Embryonic facial prominence (tissue), 1 donor: ENCODE results near the gene PHPT1.
A peak's percentile ranks its signal among the peaks of the same experiment; 100 is the strongest.

Source experiments
- DNase-seq: peaks from one replicate; pipeline ENCODE4 v3.0.0-alpha.2; 2016; ENCODE audit errors: extremely low spot score

PHPT1 gene

DNA sequence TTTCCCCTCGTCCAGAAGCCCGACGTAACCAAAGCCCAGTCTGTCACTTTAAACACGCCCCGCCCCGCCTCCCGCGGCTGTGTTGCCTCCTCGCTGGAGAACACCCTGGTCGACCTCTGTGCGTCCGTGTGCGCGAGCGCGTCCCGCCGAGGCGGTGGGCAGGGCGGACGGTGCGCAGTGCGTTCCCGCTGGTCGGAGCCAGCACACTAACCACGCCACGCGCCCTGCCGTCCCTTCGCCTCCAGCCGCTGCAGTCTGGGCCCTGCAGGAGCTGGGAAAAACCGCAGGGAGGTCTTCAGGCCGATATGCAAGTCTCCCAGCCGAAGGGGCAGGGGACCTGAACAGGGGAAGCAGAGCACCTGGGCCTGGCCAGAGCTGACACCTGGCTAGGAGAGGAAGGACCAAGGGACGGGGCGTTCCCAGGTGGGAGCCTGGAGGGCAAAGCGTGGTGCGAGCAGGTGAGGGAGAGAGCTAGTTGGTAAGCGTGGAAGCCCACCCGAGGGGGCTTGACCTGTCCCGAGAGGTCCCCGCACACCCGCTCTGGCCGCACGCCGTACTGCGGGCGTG, 1.3 kb upstream of the PHPT1 start:
- DNase-seq: no peak

DNA sequence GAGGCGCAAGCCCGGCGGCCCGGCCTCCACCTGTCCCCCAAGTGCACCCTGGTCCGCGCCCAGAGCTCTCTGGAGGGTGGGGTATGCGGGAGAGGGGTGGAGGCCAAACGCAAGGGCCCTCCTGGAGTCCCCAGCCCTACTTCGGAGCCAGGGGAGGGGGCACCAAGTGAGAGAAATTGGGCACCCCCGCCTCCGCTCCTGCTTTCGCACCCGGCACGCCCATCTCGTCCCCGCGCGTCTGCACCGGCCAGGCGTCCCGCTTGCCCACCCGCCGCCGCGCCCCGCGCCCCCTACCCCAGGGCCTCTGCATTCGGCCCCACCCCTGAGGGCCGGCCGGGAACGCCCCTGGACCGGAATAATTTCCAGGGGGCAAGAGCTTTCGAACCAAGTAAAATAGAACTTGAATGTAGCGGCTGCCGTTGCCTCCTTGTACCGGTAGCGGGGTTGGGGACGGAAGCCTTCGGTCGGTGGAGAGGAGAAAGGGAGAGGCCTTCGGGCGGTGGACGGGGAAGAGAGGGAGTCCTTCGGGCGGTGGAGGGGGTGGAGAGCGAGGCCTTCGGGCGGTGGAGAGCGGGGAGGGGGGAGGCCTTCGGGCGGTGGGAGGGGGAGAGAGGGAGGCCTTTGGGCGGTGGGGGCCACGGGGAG, 694 bp upstream of the PHPT1 start:
- peak; percentile 52 for DNase-seq

DNA sequence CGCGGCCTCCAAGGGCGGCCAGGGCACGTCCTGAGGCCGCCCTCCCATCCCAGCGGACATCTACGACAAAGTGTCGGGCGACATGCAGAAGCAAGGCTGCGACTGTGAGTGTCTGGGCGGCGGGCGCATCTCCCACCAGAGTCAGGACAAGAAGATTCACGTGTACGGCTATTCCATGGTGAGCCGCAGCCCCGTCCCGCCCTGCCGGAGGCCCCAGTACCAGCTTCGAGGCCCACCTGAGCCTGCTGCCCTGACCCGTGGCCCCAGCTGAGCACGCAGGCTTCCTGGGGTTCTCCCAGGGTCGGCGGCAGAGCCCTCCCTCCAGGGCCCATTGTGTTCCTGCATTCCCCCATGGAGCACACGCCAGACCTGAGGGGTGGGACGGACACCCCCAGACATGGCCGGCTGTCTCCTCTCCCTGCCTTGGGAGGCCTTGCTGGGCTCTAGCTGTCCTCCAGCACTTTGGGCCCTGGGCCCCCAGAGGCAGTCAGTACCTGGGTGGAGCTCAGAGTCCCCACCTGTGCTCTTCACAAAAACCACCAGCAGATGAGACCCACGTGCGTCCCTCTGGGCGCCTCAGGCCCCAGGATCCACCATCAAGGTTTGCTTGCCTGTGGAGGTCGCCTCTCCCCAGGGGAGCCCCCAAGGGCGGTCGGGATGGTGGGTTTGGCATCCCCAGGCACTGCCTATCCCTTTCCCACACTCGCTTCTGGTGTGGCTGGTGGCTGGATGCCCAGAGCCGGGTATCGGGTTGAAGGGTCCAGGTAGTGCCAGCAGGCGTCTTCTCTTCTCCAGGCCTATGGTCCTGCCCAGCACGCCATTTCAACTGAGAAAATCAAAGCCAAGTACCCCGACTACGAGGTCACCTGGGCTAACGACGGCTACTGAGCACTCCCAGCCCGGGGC, 1.0 kb downstream of the PHPT1 start:
- DNase-seq: no peak

DNA sequence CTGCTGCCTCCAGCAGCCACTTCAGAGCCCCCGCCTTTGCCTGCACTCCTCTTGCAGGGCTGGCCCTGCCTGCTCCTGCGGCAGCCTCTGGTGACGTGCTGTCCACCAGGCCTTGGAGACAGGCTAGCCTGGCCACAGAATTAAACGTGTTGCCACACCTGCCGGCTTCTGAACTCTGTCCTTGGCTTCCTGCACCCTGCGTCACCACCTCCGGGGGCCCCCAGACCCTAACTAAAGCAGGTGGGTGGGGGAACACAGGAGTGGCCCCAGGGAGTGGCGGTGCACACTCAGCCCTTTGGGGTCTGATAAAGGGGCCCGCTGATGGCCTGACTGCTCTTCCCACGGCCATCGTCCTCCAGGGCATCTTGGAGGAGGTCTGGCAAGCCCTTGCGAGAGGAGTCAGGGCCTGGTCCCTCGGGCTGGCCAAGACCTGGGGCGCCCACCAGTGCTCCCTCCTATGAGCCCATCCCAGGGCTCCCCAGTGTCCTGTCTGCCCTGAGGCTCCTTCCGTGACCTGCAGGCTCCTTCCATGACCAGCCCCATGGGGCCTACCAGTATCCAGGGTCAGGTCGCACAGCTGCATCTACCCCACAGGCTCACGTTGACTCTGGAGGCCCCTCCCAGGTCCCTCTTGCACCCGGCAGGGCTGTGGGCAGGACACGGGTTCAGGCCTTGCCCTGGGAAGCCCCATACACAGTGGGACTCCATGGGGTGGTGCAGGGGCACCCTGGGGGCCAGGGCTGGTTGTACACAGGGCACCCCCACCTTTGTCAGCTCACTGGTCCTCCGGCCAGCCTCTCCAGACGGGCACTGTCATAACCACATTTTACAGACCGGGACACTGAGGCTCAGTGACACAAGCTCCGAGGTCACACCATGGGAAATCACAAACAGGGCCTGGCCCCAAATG, 1.9 kb downstream of the PHPT1 start:
- no peak for DNase-seq

DNA sequence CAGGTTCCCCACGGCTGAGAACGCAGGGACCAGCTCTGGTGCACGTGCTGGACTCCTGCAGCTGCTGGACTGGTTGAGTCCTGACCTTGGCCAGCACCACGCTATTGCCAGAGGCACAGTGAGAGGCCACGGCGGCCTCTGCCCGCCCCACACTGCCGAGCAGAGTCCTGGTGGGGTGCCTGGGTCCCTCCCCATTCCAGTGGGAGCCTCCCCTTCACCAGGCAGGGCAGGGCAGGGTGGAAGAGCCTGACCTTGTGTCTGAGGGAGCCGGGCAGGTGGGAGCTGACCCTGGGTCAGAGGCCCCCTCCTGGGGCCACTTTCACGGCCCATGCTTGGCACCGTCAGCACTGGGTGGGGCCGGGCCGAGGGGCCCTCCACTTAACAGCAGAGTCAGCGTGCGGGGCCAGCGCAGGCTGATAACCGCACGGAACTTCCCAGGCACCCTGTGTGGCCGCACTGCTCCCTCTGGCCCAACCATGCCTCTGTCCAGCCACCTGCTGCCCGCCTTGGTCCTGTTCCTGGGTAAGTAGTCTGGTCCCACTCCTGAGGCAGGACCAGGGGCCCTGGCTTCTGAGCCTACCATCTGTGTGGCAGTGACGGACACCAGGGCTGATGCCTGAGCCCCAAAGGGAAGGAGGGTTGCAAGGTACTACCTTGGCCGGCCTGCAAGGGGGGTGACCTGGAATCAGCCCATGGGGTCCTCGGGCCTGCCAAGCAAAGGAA, 2.9 kb downstream of the PHPT1 start, which contains the start of gene MAMDC4:
Gene MAMDC4, plus strand, starts transcription at position 406 of the 723 bp plus-strand sequence. Its CDS starts 71 bp downstream, at position 477.
- DNase-seq: no peak

DNA sequence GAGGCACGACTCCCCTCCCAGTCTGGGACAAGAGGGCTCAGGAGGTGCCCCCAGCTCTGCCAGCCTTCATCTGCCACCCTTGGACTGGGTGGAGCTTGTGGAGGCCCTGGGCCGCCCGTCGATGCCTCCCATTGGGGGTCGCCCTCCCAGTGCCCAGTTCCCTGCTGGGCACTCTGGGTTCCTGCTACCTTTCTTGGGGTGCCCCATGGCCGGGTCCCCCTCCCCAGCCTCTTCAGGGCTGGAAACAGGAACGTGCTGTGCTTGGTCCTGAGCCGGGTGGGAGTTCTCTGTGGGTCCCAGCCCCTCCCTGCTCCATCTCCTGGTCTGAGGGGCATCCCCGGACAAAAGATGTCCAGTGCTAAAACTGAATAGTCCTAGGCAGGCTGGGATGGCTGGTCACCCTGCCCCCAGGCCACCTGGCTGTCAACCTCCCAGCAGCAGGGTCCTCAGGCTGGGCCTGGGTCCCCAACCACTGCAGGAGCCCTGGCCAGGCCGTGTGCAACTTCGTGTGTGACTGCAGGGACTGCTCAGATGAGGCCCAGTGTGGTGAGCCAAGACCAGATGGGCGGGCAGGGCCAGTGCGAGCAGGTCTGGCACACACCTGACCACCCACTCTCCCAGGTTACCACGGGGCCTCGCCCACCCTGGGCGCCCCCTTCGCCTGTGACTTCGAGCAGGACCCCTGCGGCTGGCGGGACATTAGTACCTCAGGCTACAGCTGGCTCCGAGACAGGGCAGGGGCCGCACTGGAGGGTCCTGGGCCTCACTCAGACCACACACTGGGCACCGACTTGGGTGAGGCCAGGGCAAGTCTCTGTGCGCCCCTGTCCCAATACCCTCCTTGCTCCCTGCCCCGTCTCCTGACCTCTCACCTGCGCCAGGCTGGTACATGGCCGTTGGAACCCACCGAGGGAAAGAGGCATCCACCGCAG, 3.7 kb downstream of the PHPT1 start:
- no peak for DNase-seq

DNA sequence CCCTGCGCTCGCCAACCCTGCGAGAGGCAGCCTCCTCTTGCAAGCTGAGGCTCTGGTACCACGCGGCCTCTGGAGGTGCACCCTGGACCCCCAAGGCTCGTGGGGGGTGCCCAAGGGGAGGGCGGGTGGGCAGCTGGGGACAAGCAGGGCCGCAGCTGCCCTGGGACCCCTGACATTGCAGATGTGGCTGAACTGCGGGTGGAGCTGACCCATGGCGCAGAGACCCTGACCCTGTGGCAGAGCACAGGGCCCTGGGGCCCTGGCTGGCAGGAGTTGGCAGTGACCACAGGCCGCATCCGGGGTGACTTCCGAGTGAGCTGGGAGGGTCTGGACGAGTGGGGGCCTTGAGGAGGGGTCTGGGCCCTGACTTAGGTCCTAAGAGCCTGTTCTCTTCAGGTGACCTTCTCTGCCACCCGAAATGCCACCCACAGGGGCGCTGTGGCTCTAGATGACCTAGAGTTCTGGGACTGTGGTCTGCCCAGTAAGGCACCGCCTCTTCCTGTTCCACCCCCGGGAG, 4.4 kb downstream of the PHPT1 start:
- no peak for DNase-seq

DNA sequence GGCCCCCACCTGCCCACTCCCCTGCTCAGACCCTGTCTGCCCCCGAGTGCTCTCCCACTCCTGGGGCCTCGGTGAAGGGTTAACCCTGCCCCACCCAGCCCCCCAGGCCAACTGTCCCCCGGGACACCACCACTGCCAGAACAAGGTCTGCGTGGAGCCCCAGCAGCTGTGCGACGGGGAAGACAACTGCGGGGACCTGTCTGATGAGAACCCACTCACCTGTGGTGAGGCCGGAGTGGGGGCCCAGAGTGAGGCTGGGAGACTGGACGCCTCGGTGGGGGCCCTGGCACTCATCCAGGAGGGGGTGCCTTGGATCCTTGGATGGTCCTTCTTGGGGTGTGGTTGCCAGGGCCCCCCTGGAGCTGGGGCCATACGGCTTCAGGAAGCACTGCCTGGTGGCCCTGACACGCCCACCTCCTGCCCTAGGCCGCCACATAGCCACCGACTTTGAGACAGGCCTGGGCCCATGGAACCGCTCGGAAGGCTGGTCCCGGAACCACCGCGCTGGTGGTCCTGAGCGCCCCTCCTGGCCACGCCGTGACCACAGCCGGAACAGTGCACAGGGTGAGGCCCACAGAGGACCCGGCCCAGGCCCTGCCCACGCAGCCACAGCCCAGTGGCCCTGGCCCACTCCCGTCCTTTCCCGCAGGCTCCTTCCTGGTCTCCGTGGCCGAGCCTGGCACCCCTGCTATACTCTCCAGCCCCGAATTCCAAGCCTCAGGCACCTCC, 5.1 kb downstream of the PHPT1 start:
- DNase-seq: no peak

DNA sequence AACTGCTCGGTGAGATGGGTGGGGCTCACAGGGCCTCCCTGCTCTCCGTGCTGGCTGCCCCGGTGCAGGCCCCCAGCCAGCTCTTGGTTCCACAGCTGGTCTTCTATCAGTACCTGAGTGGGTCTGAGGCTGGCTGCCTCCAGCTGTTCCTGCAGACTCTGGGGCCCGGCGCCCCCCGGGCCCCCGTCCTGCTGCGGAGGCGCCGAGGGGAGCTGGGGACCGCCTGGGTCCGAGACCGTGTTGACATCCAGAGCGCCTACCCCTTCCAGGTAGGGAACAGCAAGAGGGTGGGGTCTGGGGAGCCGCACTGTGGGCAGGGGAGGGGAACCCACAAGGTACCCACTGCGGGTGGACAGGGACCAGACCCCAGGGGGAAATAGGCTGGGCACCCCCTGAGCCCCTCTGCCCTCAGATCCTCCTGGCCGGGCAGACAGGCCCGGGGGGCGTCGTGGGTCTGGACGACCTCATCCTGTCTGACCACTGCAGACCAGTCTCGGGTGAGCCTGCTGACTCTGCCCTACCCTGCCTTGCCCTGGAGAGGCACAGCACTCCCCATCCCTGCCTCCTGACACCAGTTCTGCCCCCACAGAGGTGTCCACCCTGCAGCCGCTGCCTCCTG, 5.7 kb downstream of the PHPT1 start:
- no peak for DNase-seq

DNA sequence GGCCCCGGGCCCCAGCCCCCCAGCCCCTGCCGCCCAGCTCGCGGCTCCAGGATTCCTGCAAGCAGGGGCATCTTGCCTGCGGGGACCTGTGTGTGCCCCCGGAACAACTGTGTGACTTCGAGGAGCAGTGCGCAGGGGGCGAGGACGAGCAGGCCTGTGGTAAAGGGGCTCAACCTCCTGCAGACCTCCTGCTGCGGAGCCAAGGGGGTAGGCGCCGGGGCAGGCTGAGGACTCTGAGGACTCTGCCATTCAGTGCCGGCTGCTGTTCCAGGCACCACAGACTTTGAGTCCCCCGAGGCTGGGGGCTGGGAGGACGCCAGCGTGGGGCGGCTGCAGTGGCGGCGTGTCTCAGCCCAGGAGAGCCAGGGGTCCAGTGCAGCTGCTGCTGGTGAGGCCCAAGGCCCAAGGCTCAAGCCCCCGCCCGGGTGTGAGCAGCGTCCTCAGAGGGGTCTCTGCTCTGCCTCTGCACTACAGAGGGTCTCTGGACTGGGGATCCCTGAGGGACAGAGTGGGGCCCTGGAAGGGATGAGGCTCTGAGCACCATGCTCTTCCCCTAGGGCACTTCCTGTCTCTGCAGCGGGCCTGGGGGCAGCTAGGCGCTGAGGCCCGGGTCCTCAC, 6.4 kb downstream of the PHPT1 start:
- DNase-seq: no peak

DNA sequence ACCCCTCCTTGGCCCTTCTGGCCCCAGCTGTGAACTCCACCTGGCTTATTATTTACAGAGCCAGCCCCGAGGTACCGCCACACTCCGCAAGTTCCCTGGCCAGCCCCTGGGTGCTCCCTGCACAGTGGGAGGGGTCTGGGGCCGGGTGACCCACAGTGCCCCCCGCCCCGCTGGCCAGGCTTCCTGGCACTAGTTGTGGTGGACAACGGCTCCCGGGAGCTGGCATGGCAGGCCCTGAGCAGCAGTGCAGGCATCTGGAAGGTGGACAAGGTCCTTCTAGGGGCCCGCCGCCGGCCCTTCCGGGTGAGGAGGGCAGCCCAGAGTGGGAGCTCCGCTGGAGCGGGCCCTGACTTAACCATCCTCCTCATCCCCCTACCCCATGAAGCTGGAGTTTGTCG, 6.9 kb downstream of the PHPT1 start:
- DNase-seq: no peak

DNA sequence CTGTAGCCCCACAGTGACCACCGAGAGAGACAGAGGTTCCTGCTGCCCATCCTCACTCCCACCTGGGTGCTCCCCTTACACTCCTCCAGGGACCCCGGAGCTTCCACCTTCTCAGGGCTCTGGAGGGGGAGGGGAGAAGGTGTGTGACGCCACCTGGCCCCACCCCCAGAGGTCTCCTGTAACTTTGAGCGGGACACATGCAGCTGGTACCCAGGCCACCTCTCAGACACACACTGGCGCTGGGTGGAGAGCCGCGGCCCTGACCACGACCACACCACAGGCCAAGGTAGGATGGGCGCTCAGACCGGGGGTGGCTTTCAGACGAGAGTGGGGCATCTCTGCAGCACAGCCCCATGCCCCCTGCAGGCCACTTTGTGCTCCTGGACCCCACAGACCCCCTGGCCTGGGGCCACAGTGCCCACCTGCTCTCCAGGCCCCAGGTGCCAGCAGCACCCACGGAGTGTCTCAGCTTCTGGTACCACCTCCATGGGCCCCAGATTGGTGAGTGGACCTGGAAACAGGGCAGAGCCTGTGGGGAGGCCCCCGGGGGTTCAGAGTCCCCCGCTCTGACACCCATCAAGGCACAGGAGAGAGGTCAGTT, 7.4 kb downstream of the PHPT1 start:
- no peak for DNase-seq

DNA sequence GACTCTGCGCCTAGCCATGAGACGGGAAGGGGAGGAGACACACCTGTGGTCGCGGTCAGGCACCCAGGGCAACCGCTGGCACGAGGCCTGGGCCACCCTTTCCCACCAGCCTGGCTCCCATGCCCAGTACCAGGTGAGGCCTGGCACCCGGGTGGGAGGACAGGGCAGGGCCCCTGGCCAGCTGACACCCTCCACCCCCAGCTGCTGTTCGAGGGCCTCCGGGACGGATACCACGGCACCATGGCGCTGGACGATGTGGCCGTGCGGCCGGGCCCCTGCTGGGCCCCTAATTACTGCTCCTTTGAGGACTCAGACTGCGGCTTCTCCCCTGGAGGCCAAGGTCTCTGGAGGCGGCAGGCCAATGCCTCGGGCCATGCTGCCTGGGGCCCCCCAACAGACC, 8.0 kb downstream of the PHPT1 start:
- no peak for DNase-seq

DNA sequence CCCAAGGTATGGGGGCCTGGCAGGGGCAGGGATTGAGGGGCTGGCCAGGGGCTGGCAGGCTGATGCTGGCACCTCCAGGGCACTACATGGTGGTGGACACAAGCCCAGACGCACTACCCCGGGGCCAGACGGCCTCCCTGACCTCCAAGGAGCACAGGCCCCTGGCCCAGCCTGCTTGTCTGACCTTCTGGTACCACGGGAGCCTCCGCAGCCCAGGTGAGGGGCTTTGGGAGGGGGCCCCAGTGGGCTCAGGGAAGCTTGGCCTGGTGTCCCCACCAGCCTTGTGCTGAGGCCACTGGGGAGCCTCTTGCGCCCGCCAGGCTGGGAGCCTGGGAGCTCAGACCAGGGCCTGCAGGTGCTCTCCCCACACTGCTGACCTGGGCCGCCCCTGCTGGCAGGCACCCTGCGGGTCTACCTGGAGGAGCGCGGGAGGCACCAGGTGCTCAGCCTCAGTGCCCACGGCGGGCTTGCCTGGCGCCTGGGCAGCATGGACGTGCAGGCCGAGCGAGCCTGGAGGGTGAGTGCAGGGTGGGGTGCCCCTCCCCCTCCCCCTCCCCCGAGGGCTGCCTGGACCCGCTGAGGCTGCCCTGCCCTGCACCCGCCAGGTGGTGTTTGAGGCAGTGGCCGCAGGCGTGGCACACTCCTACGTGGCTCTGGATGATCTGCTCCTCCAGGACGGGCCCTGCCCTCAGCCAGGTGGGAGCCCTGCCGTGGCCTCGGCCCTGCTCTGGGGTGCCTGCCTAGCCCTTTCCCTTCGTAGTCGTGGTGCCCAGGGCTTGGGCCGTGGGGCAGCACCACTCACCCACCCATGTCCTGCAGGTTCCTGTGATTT, 8.6 kb downstream of the PHPT1 start:
- DNase-seq: no peak

DNA sequence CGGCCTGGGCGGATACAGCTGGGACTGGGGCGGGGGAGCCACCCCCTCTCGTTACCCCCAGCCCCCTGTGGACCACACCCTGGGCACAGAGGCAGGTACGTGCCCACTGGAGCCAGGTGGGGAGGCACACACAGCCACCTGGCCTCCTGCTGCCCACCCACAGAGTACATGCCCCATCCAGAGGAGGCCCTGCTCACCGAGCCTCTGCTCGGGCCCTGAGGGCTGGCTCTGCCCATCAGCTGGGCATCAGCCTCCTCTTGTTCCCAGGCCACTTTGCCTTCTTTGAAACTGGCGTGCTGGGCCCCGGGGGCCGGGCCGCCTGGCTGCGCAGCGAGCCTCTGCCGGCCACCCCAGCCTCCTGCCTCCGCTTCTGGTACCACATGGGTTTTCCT, 9.2 kb downstream of the PHPT1 start:
- DNase-seq: no peak

DNA sequence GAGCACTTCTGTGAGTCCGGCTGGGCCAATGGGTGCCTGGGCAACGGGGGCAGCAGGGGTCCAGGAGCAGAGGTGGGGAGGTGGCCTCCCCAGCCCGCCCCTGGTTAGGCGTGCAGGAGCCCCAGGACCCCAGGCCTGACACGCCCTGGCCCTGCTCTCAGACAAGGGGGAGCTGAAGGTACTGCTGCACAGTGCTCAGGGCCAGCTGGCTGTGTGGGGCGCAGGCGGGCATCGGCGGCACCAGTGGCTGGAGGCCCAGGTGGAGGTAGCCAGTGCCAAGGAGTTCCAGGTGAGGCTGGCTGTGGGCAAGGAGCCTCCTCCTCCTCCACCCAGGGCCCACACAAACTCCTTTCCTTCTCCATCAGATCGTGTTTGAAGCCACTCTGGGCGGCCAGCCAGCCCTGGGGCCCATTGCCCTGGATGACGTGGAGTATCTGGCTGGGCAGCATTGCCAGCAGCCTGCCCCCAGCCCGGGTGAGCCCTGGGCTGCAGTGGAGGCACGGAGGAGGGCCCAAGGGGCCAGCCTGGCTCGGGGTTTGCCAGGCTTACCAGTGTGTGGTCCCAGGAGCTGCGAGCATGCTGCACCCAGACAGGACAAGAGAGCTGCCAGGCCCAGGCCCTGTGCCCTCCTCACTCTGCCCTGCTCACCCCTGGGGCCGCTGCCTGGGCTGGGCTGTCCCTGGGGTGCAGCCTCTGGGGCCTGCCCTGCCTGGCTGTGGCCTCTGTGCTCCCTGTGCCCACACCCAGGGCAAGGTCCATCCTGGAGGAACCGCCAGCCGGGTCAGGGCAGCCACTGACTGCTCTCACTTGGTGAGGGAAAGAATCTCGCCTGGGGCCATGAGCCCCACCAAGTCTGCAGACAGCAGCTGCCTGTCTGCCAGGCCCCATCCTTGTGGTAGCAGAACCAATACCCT, 9.9 kb downstream of the PHPT1 start:
- DNase-seq: no peak
